ENCODE measurements around the gene STK32B.

Gene STK32B

GRCh38 chr4:5330339-5330989, 279.2 kb downstream of the STK32B start:
- Histone ChIP-seq H3K9me2 (replicated peaks; ENCODE audit: low read depth, low read length) (no peaks in the 10 kb centered on the region), H3K27me3 (ENCODE audit: insufficient read depth, low read length, poor library complexity, severe bottlenecking) (no peaks in the 10 kb centered on the region), H3K9me3 (ENCODE audit: insufficient read depth, low read depth, low read length) (peaks cover 3% of the 10 kb centered on the region; the same call in 1 of the 2 replicates), H3K4me3 (ENCODE audit: low read length, poor library complexity, severe bottlenecking) (no peak overlapping the region), H3K79me2 (ENCODE audit: insufficient read depth, low read length) (no peaks in the 10 kb centered on the region), H3F3A (ENCODE audit: low read depth) (no peaks in the 10 kb centered on the region), H4K20me1 (ENCODE audit: insufficient read depth, low read length, poor library complexity, severe bottlenecking) (no peaks in the 10 kb centered on the region), H3K4me1 (ENCODE audit: insufficient read depth, low read length, poor library complexity, severe bottlenecking) (no peaks in the 10 kb centered on the region), H3K4me2 (ENCODE audit: low read depth, low read length, poor library complexity, severe bottlenecking) (no peak overlapping the region), H2AFZ (ENCODE audit: low read length) (no peak overlapping the region), H3K36me3 (ENCODE audit: insufficient read depth, low read length) (no peaks in the 10 kb centered on the region), H3K9ac (ENCODE audit: low read depth, low read length, poor library complexity, severe bottlenecking) (no peak overlapping the region)
- TF ChIP-seq CTCF (conservative IDR thresholded peaks at IDR 0.05; ENCODE audit: low read length) (no peak), EZH2phosphoT487 (IDR thresholded peaks at IDR 0.05; ENCODE audit: borderline replicate concordance) (no peak)

GRCh38 chr4:5337731-5338130, 286.5 kb downstream of the STK32B start:
- Histone ChIP-seq H3K9me3 (ENCODE audit: insufficient read depth, low read depth, low read length) (0 out of 2 replicates have a peak, but pooled peaks cover 4% of the 10 kb centered on the region), H3K9ac (ENCODE audit: low read depth, low read length, poor library complexity, severe bottlenecking) (no peak overlapping the region), H3K4me3 (ENCODE audit: low read length, poor library complexity, severe bottlenecking) (no peak overlapping the region), H3K4me1 (ENCODE audit: insufficient read depth, low read length, poor library complexity, severe bottlenecking) (no peaks in the 10 kb centered on the region), H3F3A (ENCODE audit: low read depth) (no peaks in the 10 kb centered on the region), H3K79me2 (ENCODE audit: insufficient read depth, low read length) (no peaks in the 10 kb centered on the region), H2AFZ (ENCODE audit: low read length) (no peak overlapping the region), H4K20me1 (ENCODE audit: insufficient read depth, low read length, poor library complexity, severe bottlenecking) (no peaks in the 10 kb centered on the region), H3K4me2 (ENCODE audit: low read depth, low read length, poor library complexity, severe bottlenecking) (no peak overlapping the region), H3K36me3 (ENCODE audit: insufficient read depth, low read length) (no peaks in the 10 kb centered on the region), H3K9me2 (replicated peaks; ENCODE audit: low read depth, low read length) (no peaks in the 10 kb centered on the region), H3K27me3 (ENCODE audit: insufficient read depth, low read length, poor library complexity, severe bottlenecking) (no peaks in the 10 kb centered on the region)
- TF ChIP-seq EZH2phosphoT487 (IDR thresholded peaks at IDR 0.05; ENCODE audit: borderline replicate concordance) (no peak), CTCF (conservative IDR thresholded peaks at IDR 0.05; ENCODE audit: low read length) (no peak)

- no peaks in the 10 kb centered on the region for H3K79me2 ChIP-seq (ENCODE audit: insufficient read depth, low read length)
- no peaks in the 10 kb centered on the region for H3K36me3 ChIP-seq (ENCODE audit: insufficient read depth, low read length)
- no peaks in the 10 kb centered on the region for H3F3A ChIP-seq (ENCODE audit: low read depth)
- no peak overlapping the region for H3K9ac ChIP-seq (ENCODE audit: low read depth, low read length, poor library complexity, severe bottlenecking)
- H3K4me3 ChIP-seq (ENCODE audit: low read length, poor library complexity, severe bottlenecking) = no peak overlapping the region
- no peaks in the 10 kb centered on the region for H4K20me1 ChIP-seq (ENCODE audit: insufficient read depth, low read length, poor library complexity, severe bottlenecking)
- H3K27me3 ChIP-seq (ENCODE audit: insufficient read depth, low read length, poor library complexity, severe bottlenecking) = no peaks in the 10 kb centered on the region
- H2AFZ ChIP-seq (ENCODE audit: low read length) = no peak overlapping the region
- no peak overlapping the region for H3K4me2 ChIP-seq (ENCODE audit: low read depth, low read length, poor library complexity, severe bottlenecking)
- 0 out of 2 replicates have a peak, but pooled peaks cover 4% of the 10 kb centered on the region for H3K9me3 ChIP-seq (ENCODE audit: insufficient read depth, low read depth, low read length)
- no peak for TF ChIP-seq CTCF (conservative IDR thresholded peaks at IDR 0.05; ENCODE audit: low read length)
- H3K9me2 ChIP-seq (replicated peaks; ENCODE audit: low read depth, low read length) = no peaks in the 10 kb centered on the region
- H3K4me1 ChIP-seq (ENCODE audit: insufficient read depth, low read length, poor library complexity, severe bottlenecking) = no peaks in the 10 kb centered on the region
These were observed 287.3 kb downstream of the STK32B start for GRCh38 chr4:5338531-5338930.

All from Loucy (cell line).